ENCODE measurements around the gene SPOP. TPM values are rescaled to one million over a fixed set of nuclear protein-coding genes. Genes with fewer than 3 reads are reported as not detected.
A peak's percentile ranks its signal among the peaks of the same experiment; 100 is the strongest.

Gene SPOP
- total RNA-seq, 4 donors from 2014 or later, result 18.1 to 67.5 (median 36.5) TPM

DNA sequence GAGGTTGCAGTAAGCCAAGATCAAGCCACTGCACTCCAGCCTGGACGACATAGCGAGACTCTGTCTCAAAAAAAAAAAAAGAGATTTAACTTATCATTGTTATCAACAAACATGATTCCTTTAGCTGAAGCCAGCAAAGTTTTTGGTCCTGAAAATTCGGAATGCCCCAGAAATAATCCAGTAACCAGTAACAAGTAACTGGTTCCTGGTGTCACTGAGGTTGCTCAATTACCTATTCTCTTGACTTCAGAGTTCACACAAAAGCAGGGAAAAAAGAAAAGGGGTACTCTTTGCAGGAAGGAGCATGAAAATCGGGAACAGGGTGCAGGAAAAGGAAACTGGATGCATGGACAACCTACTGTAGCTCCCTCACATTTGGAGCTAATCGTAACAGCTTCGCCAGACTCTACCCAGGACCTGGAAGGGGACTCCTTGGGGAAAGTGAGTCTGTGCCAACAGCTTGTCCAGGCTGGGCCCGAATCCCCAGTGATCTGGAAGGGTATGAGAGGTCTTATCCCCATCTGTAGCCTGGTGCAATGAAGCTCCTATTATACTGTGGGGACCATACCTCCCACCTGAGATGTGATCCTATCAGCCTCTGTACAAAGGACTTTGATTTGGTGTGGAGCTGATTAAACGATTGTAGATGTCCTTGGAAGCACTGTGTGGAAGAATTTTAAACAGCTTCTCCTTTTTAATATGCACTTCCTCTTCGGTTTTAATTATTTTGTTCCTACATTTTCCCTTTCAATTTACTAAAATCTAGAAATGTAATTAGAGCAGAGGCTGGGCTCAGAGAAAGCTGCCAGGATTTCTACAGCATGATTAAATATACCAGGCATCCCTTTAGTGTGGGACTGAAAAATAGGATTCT is 3.4 kb upstream of the SPOP start:
- H3K4me3 ChIP-seq, result no peak overlapping the region
- peaks cover 0 to 15% (median 6%) of the 10 kb centered on the region in 3 donors for H3K4me1 ChIP-seq
- WGBS, 2 donors, result 55 to 64% methylated on average over 8 to 9 of the region's 9 CpGs
- intact Hi-C loops (cut with DNase I), result no loop called here
- TF ChIP-seq POLR2A (IDR thresholded peaks at IDR 0.05), result no peak
- TF ChIP-seq, protein P1, sequence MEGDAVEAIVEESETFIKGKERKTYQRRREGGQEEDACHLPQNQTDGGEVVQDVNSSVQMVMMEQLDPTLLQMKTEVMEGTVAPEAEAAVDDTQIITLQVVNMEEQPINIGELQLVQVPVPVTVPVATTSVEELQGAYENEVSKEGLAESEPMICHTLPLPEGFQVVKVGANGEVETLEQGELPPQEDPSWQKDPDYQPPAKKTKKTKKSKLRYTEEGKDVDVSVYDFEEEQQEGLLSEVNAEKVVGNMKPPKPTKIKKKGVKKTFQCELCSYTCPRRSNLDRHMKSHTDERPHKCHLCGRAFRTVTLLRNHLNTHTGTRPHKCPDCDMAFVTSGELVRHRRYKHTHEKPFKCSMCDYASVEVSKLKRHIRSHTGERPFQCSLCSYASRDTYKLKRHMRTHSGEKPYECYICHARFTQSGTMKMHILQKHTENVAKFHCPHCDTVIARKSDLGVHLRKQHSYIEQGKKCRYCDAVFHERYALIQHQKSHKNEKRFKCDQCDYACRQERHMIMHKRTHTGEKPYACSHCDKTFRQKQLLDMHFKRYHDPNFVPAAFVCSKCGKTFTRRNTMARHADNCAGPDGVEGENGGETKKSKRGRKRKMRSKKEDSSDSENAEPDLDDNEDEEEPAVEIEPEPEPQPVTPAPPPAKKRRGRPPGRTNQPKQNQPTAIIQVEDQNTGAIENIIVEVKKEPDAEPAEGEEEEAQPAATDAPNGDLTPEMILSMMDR (IDR thresholded peaks at IDR 0.05), result no peak
- H3K9me3 ChIP-seq, result no peaks in the 10 kb centered on the region
- peak overlapping the region in 2 of 4 donors; percentile 5 to 42 for H3K27ac ChIP-seq
- H3K36me3 ChIP-seq, result no peaks in the 10 kb centered on the region
- no peak for DNase-seq
- no peaks in the 10 kb centered on the region for H3K27me3 ChIP-seq

DNA sequence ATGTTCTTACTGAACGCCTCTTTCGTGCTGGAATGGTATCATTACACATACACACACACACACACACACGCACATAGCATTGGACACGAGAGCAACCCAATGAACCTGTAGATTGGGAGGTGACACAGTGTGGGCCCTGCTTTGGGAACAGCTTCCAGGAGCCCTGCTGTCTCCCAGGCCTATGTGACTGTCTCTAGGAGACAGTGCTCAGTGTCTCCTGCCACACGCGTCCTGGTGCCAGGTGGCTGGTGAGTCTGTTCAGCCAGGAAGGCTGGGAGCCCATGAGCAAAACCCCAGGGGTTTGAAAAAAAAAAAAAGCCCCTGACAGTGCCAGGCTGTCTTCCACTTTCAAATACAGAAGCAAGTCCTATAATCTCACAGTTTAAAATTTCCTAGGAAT is 2.4 kb upstream of the SPOP start:
- no peak overlapping the region for H3K27ac ChIP-seq
- no peaks in the 10 kb centered on the region for H3K9me3 ChIP-seq
- TF ChIP-seq POLR2A (IDR thresholded peaks at IDR 0.05), result no peak
- TF ChIP-seq, protein P1 (IDR thresholded peaks at IDR 0.05), result no peak
- DNase-seq, result no peak
- no peaks in the 10 kb centered on the region for H3K36me3 ChIP-seq
- H3K4me1 ChIP-seq, result peaks cover 0 to 25% (median 17%) of the 10 kb centered on the region in 3 donors
- intact Hi-C loops (cut with DNase I), result no loop called here
- 61 to 63% methylated on average over 6 of the region's 6 CpGs for WGBS, 2 donors
- H3K27me3 ChIP-seq, result no peaks in the 10 kb centered on the region
- no peak overlapping the region for H3K4me3 ChIP-seq

DNA sequence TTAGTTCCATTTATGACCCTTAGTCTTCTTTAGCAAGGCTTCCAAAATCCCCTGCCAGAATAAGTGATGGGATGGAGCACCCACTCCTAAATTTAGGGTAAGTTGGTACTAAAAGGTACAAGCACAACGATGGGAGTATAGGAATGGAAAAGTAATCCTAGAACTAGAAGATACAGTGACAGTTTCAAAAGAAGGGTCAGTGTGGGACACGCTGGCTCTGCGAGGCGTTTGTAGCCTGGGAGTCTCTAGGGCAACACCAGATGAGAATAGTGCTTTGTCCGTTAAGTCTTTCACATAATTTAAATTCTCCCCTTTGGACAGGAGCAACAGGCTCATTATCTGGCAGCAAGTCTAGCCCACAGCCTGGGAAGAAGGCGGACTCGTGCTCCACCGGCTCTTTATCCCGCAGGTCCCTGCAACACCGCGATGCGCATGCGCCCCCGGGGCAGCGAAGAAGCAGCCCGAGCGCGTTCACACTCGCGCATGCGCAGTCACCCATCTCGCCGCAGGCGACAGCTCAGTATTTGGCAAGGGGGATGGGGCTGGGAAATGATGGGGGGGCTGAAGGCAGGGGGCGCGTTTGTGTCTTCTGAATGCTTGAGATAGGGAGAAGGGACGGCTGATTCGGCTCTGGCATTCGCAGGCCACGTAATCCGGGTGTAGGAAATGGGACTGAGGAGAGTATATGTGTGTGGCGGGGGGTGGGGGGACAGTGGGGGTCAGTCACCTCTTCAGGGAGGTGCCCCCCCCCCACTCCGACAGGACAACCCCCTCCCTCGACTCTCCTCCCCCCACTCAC is 564 bp downstream of the SPOP start:
- Histone ChIP-seq H3K27me3 (no peaks in the 10 kb centered on the region), H3K36me3 (peaks cover 0 to 12% (median 4%) of the 10 kb centered on the region in 3 donors), H3K27ac (peak overlapping the region; percentile 93 to 99 (median 98)), H3K4me1 (peaks cover 0 to 50% (median 30%) of the 10 kb centered on the region in 3 donors), H3K9me3 (no peaks in the 10 kb centered on the region), H3K4me3 (peak overlapping the region; percentile 59 to 79 (median 78))
- 0 to 1% methylated on average over 10 to 11 of the region's 34 CpGs for WGBS, 2 donors
- peak in 2 of 4 donors; percentile 15 to 26 for TF ChIP-seq POLR2A (IDR thresholded peaks at IDR 0.05)
- TF ChIP-seq, protein P1 (IDR thresholded peaks at IDR 0.05), result no peak
- intact Hi-C loops (cut with DNase I), result loop anchor here (10.0 kb wide), 1 partner anchor 63 kb away; no protein-coding TSS in a partner anchor
- DNase-seq, result peak; percentile 71

DNA sequence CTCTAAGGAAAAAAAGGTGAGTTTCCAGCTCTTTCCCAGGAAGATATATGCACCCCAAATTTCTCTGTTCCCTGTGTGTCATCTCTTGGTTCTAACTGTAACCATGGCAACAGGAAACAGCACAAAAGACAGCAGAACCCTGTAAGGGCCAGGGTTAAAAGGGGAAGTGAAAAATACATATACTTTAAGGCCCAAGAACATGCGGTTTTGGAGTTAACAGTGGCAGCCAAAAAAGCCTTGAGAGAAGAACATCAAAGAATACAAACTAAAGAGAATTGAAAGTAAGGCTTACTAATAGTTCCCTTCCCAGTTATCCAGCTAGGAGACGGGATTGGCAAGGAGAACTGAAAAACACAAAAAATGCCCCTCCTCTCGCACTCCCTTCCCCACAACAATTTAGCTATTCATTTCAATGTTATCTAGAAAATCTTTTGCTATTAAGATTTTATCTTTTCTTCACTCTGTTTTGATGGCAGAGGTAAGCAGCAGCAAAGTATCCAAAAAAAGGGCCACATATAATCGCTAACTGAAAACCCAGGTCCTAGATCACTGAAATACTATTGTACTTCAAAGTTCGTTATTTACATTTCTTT is 1.5 kb downstream of the SPOP start:
- WGBS, 2 donors, result 12 to 13% methylated on average over 5 of the region's 5 CpGs
- peaks cover 0 to 55% (median 30%) of the 10 kb centered on the region in 3 donors for H3K4me1 ChIP-seq
- peaks cover 0 to 12% (median 4%) of the 10 kb centered on the region in 3 donors for H3K36me3 ChIP-seq
- intact Hi-C loops (cut with DNase I), result loop anchor here (10.0 kb wide), 1 partner anchor 62 kb away; no protein-coding TSS in a partner anchor
- no peak for DNase-seq
- TF ChIP-seq, protein P1 (IDR thresholded peaks at IDR 0.05), result no peak
- TF ChIP-seq POLR2A (IDR thresholded peaks at IDR 0.05), result no peak
- H3K9me3 ChIP-seq, result no peaks in the 10 kb centered on the region
- peak overlapping the region; percentile 59 to 79 (median 78) for H3K4me3 ChIP-seq
- H3K27me3 ChIP-seq, result no peaks in the 10 kb centered on the region
- peak overlapping the region; percentile 93 to 99 (median 98) for H3K27ac ChIP-seq
